HUES48 (cell line): ENCODE measurements around the gene LMX1A.

ENCODE experiments used
- H3K27ac ChIP-seq: one replicate; pipeline ENCODE4 v1.7.0; 2013; ENCODE audit warnings: low read depth, low read length, inconsistent platforms
- H3K27me3 ChIP-seq: 2 replicates; pipeline ENCODE4 v1.6.1; 2013; ENCODE audit warnings: mild to moderate bottlenecking, low read length; ENCODE audit not compliant: control insufficient read depth, insufficient read depth
- H3K36me3 ChIP-seq: 2 replicates; pipeline ENCODE4 v1.6.1; 2013; ENCODE audit warnings: low read length; ENCODE audit not compliant: control insufficient read depth, insufficient read depth
- H3K4me1 ChIP-seq: 2 replicates; pipeline ENCODE4 v1.6.1; 2013; ENCODE audit warnings: mild to moderate bottlenecking, low read length; ENCODE audit not compliant: control insufficient read depth, insufficient read depth
- H3K4me3 ChIP-seq: 2 replicates; pipeline ENCODE4 v1.5.1; 2013; ENCODE audit warnings: mild to moderate bottlenecking, low read depth, low read length
- H3K9ac ChIP-seq: 2 replicates; pipeline ENCODE4 v1.6.1; 2013; ENCODE audit warnings: mild to moderate bottlenecking, low read depth, low read length, moderate library complexity
- H3K9me3 ChIP-seq: 2 replicates; pipeline ENCODE4 v1.6.1; 2013; ENCODE audit warnings: low read length; ENCODE audit not compliant: control insufficient read depth, insufficient read depth

LMX1A gene

GRCh38 chr1:165317612-165318011 is 38.9 kb downstream of the LMX1A start:
- no peaks in the 10 kb centered on the region for H3K27me3 ChIP-seq
- H3K9ac ChIP-seq: no peak overlapping the region
- no peaks in the 10 kb centered on the region for H3K36me3 ChIP-seq
- no peaks in the 10 kb centered on the region for H3K4me1 ChIP-seq
- H3K4me3 ChIP-seq: no peak overlapping the region
- no peaks in the 10 kb centered on the region for H3K9me3 ChIP-seq
- no peak overlapping the region for H3K27ac ChIP-seq

- Histone ChIP-seq H3K9ac (no peak overlapping the region), H3K9me3 (no peaks in the 10 kb centered on the region), H3K4me3 (no peak overlapping the region), H3K4me1 (no peaks in the 10 kb centered on the region), H3K27ac (no peak overlapping the region), H3K36me3 (no peaks in the 10 kb centered on the region), H3K27me3 (no peaks in the 10 kb centered on the region)
These were observed 40.3 kb downstream of the LMX1A start for GRCh38 chr1:165316153-165316772.

GRCh38 chr1:165315481-165315880 is 41.0 kb downstream of the LMX1A start:
- no peak overlapping the region for H3K4me3 ChIP-seq
- H3K27me3 ChIP-seq: no peaks in the 10 kb centered on the region
- H3K9ac ChIP-seq: no peak overlapping the region
- H3K4me1 ChIP-seq: no peaks in the 10 kb centered on the region
- no peak overlapping the region for H3K27ac ChIP-seq
- no peaks in the 10 kb centered on the region for H3K9me3 ChIP-seq
- no peaks in the 10 kb centered on the region for H3K36me3 ChIP-seq

- H3K27me3 ChIP-seq: no peaks in the 10 kb centered on the region
- H3K9ac ChIP-seq: no peak overlapping the region
- no peak overlapping the region for H3K27ac ChIP-seq
- H3K9me3 ChIP-seq: no peaks in the 10 kb centered on the region
- H3K4me3 ChIP-seq: no peak overlapping the region
- no peaks in the 10 kb centered on the region for H3K4me1 ChIP-seq
- H3K36me3 ChIP-seq: no peaks in the 10 kb centered on the region
These were observed 42.6 kb downstream of the LMX1A start for GRCh38 chr1:165313903-165314302.

GRCh38 chr1:165312591-165312990 is 43.9 kb downstream of the LMX1A start:
- no peaks in the 10 kb centered on the region for H3K4me1 ChIP-seq
- no peaks in the 10 kb centered on the region for H3K27me3 ChIP-seq
- no peak overlapping the region for H3K27ac ChIP-seq
- H3K36me3 ChIP-seq: no peaks in the 10 kb centered on the region
- H3K9ac ChIP-seq: no peak overlapping the region
- H3K9me3 ChIP-seq: no peaks in the 10 kb centered on the region
- no peak overlapping the region for H3K4me3 ChIP-seq

- H3K36me3 ChIP-seq: no peaks in the 10 kb centered on the region
- no peaks in the 10 kb centered on the region for H3K4me1 ChIP-seq
- H3K4me3 ChIP-seq: no peak overlapping the region
- H3K27ac ChIP-seq: no peak overlapping the region
- no peaks in the 10 kb centered on the region for H3K27me3 ChIP-seq
- no peaks in the 10 kb centered on the region for H3K9me3 ChIP-seq
- no peak overlapping the region for H3K9ac ChIP-seq
These were observed 49.7 kb downstream of the LMX1A start for GRCh38 chr1:165306543-165307434.

GRCh38 chr1:165303386-165303785 is 53.1 kb downstream of the LMX1A start:
- Histone ChIP-seq H3K27me3 (no peaks in the 10 kb centered on the region), H3K9ac (no peak overlapping the region), H3K4me3 (no peak overlapping the region), H3K27ac (no peak overlapping the region), H3K36me3 (no peaks in the 10 kb centered on the region), H3K4me1 (no peaks in the 10 kb centered on the region), H3K9me3 (no peaks in the 10 kb centered on the region)

- H3K9me3 ChIP-seq: no peaks in the 10 kb centered on the region
- no peaks in the 10 kb centered on the region for H3K4me1 ChIP-seq
- H3K4me3 ChIP-seq: no peak overlapping the region
- H3K27ac ChIP-seq: no peak overlapping the region
- no peak overlapping the region for H3K9ac ChIP-seq
- H3K27me3 ChIP-seq: no peaks in the 10 kb centered on the region
- H3K36me3 ChIP-seq: no peaks in the 10 kb centered on the region
These were observed 56.1 kb downstream of the LMX1A start for GRCh38 chr1:165300400-165300903.

- no peaks in the 10 kb centered on the region for H3K4me1 ChIP-seq
- no peaks in the 10 kb centered on the region for H3K27me3 ChIP-seq
- H3K4me3 ChIP-seq: no peak overlapping the region
- no peak overlapping the region for H3K9ac ChIP-seq
- no peaks in the 10 kb centered on the region for H3K9me3 ChIP-seq
- no peaks in the 10 kb centered on the region for H3K36me3 ChIP-seq
- H3K27ac ChIP-seq: no peak overlapping the region
These were observed 58.2 kb downstream of the LMX1A start for GRCh38 chr1:165298203-165298820.

- Histone ChIP-seq H3K27me3 (no peaks in the 10 kb centered on the region), H3K36me3 (no peaks in the 10 kb centered on the region), H3K4me3 (no peak overlapping the region), H3K27ac (no peak overlapping the region), H3K9me3 (no peaks in the 10 kb centered on the region), H3K4me1 (no peaks in the 10 kb centered on the region), H3K9ac (no peak overlapping the region)
These were observed 60.3 kb downstream of the LMX1A start for GRCh38 chr1:165296205-165296604.

GRCh38 chr1:165290148-165290547 is 66.4 kb downstream of the LMX1A start:
- H3K36me3 ChIP-seq: no peaks in the 10 kb centered on the region
- H3K9me3 ChIP-seq: peaks cover 6% of the 10 kb centered on the region; the same call in 1 of the 2 replicates
- H3K27me3 ChIP-seq: no peaks in the 10 kb centered on the region; the same call in 1 of the 2 replicates
- no peak overlapping the region for H3K27ac ChIP-seq
- no peak overlapping the region for H3K4me3 ChIP-seq
- no peak overlapping the region for H3K9ac ChIP-seq
- peaks cover 8% of the 10 kb centered on the region for H3K4me1 ChIP-seq
